GM12891 (cell line): ENCODE measurements around the gene KRTAP1-5.

Source experiments
- PAX5 ChIP-seq: IDR thresholded peaks from 2 replicates; pipeline ENCODE4 v1.6.1; 2011; ENCODE audit warnings: low read length, moderate library complexity, mild to moderate bottlenecking; ENCODE audit not compliant: insufficient read depth, severe bottlenecking
- POLR2A ChIP-seq: IDR thresholded peaks from 2 replicates; pipeline ENCODE4 v1.6.1; 2011; ENCODE audit warnings: low read depth, low read length, control low read depth
- POLR2AphosphoS5 ChIP-seq: IDR thresholded peaks from 2 replicates; pipeline ENCODE4 v1.6.1; 2011; ENCODE audit warnings: low read depth, low read length, control low read depth
- POU2F2 ChIP-seq: IDR thresholded peaks from 2 replicates; pipeline ENCODE4 v1.6.1; 2011; ENCODE audit warnings: low read depth, mild to moderate bottlenecking, control low read depth, low read length, moderate library complexity
- TAF1 ChIP-seq: IDR thresholded peaks from 2 replicates; pipeline ENCODE4 v1.6.1; 2011; ENCODE audit warnings: low read depth, low read length, control low read depth

DNA sequence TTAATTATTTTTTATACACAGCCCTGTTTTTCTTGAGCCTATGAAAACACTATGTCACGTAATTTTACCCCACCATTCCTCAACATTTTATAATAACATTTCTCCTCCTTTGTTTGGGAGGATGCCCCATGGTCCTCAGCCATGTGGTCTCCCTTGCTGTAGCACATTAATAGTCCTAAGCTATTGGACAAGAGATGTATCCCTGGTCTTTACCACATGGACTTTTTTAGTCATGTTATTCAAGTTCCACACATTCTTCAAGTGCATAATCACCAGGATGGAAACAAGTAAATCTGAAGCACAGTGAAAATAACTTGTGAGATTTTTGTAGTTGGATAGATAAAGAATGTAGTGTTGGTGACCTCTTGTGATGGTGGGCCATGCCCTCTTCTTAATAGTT, 35.0 kb upstream of the KRTAP1-5 start:
- TF ChIP-seq POLR2A (no peak), POLR2AphosphoS5 (no peak), PAX5 (no peak), TAF1 (no peak), POU2F2 (no peak)
